Measurements from ENCODE around the gene DNASE2B.

The DNASE2B gene, protein sequence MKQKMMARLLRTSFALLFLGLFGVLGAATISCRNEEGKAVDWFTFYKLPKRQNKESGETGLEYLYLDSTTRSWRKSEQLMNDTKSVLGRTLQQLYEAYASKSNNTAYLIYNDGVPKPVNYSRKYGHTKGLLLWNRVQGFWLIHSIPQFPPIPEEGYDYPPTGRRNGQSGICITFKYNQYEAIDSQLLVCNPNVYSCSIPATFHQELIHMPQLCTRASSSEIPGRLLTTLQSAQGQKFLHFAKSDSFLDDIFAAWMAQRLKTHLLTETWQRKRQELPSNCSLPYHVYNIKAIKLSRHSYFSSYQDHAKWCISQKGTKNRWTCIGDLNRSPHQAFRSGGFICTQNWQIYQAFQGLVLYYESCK

DNA sequence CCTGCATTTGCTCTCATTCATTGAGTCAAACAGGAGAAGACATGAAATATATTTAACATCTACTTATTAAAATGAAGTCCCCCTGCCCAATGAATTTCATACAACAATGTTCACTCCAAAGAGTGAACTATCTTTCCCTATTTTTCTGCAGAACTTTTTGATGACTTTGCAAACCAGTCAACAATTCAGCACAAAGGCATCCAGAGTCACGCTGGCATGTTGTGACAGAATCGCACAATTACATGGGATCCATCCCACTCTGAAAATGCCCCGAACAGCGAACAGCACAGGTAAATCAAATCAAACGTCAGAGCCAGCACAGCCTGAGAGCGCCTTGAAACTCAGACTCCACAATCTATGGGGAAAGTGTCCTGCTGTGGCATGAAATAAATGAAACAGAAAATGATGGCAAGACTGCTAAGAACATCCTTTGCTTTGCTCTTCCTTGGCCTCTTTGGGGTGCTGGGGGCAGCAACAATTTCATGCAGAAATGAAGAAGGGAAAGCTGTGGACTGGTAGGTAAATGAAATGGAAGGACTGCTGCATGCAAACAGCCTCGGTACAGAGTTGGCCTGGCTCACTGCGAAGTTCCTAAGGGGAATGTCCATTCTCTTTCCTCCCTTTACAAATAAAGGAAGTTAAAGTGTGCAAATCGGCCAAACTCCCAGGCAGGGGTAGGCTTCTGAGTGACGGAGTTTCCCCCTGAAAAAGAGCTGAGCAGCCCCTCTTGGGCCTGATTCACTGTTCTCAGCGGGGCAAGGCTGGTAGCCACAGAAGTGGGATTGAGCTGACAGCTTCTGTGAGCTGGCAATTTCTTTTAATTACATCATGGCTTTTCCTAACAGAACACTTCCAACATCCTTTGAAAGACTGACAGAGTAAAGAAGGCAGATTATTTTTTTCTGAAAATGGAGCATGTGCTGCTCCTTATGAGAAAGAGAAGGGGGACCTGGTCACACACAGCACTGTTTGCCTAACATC lies at the start of gene DNASE2B:
Gene DNASE2B (plus strand): TSS at position 310 of the 981 bp plus-strand sequence. CDS start 81 bp downstream, at position 391.
- no peak within 1 kb of the TSS for H3K27ac ChIP-seq
- TF ChIP-seq, protein P1, sequence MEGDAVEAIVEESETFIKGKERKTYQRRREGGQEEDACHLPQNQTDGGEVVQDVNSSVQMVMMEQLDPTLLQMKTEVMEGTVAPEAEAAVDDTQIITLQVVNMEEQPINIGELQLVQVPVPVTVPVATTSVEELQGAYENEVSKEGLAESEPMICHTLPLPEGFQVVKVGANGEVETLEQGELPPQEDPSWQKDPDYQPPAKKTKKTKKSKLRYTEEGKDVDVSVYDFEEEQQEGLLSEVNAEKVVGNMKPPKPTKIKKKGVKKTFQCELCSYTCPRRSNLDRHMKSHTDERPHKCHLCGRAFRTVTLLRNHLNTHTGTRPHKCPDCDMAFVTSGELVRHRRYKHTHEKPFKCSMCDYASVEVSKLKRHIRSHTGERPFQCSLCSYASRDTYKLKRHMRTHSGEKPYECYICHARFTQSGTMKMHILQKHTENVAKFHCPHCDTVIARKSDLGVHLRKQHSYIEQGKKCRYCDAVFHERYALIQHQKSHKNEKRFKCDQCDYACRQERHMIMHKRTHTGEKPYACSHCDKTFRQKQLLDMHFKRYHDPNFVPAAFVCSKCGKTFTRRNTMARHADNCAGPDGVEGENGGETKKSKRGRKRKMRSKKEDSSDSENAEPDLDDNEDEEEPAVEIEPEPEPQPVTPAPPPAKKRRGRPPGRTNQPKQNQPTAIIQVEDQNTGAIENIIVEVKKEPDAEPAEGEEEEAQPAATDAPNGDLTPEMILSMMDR (IDR thresholded peaks at IDR 0.05) = no peak
- DNase-seq (ENCODE audit: low spot score) = no peak
- no peak within 1 kb of the TSS for H3K4me3 ChIP-seq

DNA sequence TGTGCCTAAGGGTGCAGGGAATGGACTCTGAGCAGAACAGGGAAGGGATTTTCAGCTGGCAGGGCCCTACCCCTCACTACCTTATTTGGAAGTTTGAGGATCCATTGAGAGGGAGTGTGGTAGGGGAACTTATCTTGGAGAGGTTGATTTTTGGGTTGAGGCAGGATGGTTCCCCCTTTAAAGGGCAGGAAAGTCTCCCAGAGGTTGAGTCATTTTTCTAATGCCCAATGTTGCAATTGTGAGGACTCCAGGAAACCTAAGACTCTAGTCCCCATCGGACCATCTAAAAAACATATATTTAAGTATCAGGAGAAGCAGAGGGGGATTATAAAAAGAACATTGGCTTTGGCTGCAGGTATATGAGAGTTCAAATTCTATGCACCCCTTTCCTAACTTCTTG lies 49.5 kb upstream of the DNASE2B start:
- no peak overlapping the region for H3K4me3 ChIP-seq
- TF ChIP-seq, protein P1 (IDR thresholded peaks at IDR 0.05) = no peak
- no peak for DNase-seq (ENCODE audit: low spot score)
- H3K27ac ChIP-seq = no peak overlapping the region

DNA sequence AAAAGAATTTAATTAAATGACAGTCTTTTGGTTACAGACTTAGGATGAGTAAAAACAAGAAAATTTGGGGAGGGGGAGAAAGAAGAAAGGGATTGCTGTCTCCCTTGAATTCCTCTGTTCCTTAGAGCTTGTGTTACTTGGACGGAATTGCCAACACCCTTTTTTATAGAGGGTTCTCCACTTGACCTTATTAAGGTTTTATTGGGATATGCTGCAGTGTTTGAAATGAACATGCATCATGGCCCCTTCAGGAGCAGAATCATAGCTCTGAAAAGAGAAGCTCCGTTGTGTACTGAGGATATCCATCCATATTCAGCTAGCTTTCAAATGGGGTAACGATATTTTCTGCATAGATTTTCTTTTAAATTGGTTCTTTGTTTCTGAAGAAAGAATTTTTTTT lies 48.2 kb upstream of the DNASE2B start:
- Histone ChIP-seq H3K4me3 (no peak overlapping the region), H3K27ac (no peak overlapping the region)
- DNase-seq (ENCODE audit: low spot score) = no peak
- TF ChIP-seq, protein P1 (IDR thresholded peaks at IDR 0.05) = no peak

DNA sequence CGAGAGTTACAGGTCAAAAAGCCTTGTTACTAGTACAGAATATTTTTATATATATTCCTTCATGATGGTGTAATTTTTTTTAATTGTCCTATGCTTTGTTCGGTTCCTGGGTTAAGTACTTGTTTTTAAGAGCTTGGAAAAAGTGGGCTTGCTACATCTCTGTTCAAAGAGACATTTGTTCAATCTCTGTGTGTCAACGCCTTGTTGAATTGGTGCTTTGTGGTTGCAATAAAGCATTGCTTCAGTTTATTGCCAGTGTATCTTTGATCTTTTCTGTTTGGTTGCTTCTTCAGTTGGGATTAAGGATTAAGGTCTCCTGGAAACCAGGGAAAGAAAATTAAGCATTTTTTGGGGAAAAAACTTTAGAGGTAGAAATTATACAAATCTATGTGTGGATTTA lies 47.7 kb upstream of the DNASE2B start:
- Histone ChIP-seq H3K27ac (no peak overlapping the region), H3K4me3 (no peak overlapping the region)
- TF ChIP-seq, protein P1 (IDR thresholded peaks at IDR 0.05) = no peak
- DNase-seq (ENCODE audit: low spot score) = no peak

DNA sequence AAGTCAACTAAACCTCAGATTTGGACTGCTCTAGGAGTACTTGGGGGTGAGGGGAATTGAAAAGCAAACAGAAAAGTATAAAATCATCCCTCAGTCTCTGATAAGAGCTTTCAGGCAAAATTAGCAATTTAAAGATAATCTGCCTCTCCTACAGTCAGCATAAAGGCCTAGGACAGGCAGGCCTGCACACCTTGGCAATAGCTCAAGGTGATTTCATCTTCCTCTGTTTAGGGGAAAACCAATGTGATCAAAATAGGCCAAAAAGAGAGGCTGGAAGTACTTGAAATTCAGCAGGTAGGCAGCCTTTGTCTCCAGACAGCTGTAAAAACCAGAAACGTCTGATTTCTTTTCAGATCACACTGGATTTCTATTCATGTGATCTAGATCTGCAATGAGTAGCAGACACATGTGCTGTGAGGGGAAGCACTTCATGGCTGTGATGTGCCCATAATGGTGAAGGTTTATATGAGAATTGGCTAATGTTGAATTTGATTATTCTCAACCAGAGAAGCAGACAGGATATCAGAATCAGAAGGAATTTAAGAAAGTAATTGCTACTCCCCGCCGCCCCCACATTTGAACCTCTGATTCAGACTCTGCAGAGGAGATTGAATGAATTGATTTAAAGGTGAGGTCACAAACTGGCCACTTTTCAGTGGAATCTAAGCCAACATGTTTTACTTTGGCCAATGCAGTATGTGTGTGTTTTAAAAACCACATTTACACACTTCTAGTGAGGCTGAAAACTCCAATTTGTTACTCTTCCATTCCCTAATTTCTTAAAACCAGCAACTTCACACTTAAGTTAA lies 45.8 kb upstream of the DNASE2B start:
- H3K27ac ChIP-seq = no peak overlapping the region

DNA sequence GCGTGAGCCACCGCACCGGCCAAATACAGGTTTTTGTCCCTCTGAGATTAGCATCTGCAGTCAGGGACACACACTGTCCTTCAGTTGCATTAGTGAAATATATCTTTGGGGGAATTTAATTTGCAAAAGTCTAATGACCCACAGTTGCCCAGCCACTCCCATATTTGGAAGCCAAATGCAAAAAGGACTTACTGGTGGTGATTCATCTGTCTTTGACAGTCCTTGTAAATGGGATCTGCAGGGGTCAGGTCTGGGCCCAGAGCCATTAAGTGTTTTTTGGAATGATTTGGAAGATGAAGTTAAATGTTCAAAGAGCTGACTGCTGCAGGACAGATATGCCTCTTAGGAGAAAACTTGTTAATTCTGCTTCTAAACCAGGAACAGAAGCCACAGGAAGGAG lies 44.6 kb upstream of the DNASE2B start:
- DNase-seq (ENCODE audit: low spot score) = no peak
- Histone ChIP-seq H3K4me3 (no peak overlapping the region), H3K27ac (no peak overlapping the region)
- TF ChIP-seq, protein P1 (IDR thresholded peaks at IDR 0.05) = no peak

More for the DNA sequence above, 45.8 kb upstream of the DNASE2B start:
- no peak for DNase-seq (ENCODE audit: low spot score)
- TF ChIP-seq, protein P1 (IDR thresholded peaks at IDR 0.05) = no peak
- H3K4me3 ChIP-seq = no peak overlapping the region
